Measurements from ENCODE around the gene GAMT.
A peak's percentile ranks its signal among the peaks of the same experiment; 100 is the strongest.

Gene GAMT

DNA sequence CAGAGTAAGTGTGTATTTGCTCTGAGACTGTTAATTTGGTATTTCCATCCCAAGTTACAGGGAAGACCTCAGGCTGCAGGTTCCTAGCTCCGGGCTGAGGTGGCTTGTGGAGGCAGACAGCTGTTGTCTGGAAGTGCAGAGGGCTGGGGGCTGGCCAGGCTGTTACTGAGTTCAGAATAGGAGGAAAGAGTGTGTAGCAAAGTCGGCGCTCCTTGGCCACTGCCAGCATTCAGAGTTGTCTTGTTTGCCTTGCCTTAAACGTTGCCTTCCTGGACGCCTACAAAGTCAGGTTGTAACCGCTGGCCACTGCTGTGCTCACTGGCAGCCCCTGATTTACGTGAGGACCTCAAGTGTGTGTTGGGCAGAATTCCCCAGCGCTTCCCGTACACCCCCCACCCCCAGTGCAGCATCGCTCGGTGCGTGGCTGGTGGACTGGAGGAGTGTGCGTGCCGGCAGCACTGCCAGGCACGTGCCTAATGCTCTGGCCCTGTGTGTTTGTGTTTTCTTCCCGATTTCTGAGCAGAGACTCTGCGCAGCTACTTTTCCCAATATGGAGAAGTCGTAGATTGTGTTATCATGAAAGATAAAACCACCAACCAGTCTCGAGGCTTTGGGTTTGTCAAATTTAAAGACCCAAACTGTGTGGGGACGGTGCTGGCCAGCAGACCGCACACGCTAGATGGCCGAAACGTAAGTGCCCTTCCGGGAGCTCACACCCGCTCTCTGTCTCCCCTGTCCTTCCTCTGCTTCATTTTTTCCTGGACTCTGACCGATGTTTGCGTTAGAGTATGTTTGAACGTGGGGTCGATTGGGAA, 16.5 kb upstream of the GAMT start:
- DNase-seq, result no peak

DNA sequence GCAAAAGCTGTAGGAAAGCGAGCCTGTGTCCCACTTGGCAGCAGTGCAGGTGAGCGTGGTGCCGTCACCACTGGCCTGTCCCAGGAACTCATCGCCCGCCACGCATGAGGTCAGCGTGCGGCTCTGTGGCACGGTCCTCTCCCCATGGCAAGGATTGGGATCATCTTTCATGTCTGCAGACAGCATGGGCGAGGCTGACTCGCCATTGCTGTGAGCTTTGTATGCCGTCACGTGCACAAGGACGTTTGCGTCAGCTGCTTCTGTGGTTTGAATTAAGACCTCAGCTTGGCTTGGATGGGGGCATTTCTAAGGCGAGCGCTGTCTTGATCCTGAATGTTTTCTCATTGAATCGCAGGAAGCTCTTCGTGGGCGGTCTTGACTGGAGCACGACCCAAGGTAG, 15.8 kb upstream of the GAMT start:
- no peak for DNase-seq

DNA sequence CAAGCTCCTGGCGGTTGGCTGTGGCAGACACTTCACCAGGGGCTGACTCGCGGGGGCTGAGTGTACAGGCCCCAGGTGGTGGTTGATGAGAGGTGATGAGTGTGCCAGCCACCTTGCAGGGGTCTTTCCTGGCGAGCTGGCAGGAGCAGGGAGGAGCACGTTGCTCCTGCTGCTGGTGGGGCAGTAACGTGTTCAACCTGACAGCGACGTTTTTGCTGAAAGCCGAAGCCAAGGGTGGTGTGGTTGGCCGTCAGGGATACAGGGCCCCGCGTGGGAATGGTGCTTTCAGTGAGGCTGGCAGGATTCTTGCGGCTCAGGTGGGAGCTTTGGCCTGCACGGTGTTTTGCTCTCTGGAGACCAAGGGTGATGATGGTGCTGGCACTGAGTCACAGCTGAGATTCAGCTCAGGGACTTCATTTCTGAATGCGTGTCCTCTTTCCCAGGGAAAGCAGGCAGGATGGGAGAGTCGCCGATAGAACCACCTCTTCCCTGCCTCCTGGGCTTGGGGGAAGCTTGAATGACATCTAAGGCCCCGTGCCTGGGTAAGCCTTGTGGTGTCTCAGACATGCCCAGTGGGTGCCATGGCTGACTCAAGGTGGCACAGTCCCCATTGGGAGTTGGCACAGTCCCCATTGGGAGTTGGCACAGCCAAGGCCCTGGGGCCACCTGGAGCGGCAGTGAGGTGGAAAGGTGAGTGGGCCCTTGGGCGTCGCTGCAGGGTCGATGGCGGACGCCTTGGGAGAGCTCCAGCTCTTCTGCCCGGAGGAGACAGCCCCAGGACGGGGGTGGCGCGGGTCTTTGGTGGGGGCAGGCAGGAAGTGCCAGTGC, 14.9 kb upstream of the GAMT start:
- DNase-seq, result no peak

DNA sequence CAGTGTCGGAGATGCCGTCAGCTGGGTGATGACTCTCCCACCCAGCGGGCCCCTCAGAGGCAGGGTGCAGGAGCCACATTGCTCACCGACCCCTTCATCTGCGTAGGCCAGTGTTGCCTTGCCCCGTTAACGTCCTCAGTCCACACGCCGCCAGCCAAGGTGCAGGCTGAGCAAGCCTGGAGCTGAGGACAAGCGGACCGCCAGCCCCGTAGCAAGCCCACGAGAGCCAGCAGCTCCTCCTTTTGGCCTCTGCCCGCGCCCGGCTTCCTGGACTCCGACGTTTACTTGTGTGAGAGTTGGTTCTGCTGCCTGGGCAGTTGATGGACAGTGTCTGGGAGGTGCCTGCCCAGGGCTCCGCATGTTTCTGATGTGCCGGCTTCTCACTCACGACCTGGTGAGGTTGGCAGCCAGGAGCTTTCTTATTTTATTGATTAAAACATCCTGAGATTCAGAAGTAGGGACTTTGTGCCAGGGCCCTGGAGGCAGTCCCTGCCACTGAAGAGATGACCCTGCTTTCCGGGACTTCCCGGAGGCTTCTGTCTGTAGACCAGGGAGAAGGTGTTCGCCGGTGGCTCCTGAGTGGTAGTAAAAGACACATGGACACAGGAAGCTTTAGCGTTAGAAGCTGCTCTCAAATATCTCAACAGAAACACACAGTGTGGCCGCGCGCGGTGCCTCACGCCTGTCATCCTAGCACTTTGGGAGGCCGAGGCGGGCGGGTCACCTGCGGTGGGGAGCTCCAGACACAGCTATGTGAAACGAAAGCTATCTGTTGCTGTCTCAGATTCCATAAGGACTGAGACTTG, 11.9 kb upstream of the GAMT start:
- no peak for DNase-seq

DNA sequence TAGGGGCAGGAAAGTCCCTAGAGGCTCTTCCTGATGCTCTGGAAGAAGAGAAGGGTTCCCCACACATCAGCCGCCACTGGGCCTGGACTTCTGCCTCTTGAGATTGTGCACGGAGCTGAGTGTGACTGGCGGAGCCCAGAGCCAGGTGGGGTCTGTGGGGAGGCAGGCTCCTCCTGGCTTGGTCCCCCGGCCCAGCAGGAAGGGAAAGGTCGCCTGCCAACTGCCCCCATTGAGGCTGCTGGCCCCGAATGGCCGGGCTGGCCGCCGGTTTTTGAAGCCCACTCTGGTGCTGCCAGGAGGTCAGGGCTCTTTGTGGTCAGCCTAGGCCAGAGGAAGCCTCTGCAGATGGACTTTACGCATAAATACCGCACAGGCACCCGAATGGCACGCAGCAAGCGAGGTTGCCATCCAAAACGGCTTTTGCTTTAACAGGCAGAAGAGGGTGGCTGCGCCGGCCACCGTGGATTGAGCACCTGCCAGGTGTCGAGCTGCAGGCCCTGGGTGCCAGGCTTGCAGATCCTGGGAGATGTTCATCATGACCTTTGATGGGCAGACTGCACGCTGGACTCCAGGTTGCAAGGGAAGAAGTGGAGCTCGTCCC, 11.1 kb upstream of the GAMT start:
- DNase-seq, result no peak

DNA sequence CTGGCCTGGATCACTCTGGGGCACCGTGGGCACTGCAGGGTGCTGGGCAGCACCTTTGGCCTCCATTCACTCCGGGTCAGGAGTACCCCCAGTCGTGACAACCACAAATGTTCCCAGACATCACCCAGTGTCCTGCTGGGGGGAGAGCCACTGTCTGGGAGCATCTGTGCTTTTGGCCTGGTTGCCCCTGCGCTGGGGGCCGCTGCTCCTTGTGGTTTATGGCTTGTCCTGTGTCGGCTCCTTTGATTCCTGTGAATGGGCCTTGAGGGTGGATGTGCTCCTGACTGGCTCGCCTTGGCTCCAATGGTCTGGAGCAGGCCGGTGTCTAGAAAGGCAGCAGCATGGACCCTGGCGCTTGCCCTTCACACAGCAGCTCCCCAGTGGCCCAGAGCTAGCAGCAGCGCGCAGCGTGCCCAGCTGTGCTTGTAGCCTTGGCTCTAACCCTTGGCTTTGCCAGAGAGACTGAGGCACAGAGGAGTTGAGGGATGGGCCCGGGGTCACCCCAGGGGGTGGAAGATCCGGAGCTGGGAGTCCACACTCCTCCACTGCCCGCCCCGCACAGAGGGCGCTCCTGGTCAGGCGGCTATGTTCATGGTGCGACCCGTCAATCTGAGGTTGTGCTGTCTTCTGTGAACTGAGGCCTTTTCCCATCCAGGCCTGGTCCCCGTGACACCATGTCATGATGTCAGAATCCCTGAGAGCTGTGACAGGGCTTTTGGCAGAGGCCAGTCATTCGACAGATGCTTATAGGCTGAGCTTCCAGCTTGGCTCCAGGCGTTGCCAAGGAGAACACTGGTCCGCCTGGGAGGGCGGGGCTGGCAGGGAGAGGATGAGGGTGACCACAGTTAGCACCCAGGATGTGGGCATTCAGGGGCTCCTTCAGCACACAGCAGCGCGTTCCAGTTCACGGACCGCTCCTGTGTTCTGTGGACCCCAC, 10.2 kb upstream of the GAMT start:
- DNase-seq, result no peak

DNA sequence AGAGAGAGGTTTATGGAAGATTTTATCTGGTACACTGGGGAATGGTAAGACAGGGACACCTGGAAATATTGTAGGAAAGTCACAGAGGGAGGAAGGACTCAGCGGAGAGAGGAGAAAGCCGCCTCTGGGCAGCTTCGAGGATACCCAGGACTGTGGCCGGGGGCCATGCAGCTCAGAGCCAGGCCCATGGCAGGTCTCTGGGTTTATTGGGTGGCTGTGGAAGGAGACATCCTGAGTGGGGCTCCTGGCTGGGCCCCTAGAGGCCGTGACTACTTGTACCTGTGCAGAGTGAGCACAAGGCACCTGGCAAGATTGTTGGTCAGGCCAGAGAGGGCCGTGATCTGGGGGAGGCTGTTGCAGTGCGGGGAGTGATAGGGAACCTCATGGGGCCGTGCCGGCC, 9.4 kb upstream of the GAMT start:
- no peak for DNase-seq

DNA sequence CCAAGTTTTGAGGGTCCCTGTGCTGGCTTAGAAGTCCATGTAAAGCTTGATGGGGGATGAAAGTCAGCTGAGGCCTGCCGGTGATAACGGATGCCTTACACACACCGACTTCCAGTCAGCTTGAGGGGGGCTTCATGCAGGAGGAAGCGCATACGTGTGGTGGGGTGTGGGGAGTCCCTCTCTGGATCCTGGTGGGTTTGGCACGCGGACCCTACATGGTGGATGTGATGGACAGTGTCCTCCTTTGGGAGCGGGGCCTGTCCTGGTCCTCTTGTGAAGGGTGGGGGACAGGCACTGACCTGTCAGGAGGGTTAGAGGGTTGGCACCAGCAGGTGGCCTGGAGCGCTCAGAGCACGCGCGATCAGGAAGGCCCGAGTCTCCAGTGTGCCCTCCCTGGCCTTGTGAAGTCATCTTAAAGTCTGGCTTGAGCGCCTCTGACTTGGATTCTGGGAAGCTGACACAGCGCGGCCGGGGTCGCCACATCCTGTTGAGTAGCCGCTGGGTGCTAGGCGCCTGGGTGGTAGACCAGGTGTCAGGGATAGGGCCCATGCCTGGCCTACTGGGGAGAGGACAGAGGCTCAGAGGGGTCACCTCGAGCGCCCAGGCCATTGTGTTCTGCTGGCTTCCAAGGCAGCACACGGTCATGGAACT, 8.9 kb upstream of the GAMT start:
- DNase-seq, result peak; percentile 18 to 35 (median 19)

DNA sequence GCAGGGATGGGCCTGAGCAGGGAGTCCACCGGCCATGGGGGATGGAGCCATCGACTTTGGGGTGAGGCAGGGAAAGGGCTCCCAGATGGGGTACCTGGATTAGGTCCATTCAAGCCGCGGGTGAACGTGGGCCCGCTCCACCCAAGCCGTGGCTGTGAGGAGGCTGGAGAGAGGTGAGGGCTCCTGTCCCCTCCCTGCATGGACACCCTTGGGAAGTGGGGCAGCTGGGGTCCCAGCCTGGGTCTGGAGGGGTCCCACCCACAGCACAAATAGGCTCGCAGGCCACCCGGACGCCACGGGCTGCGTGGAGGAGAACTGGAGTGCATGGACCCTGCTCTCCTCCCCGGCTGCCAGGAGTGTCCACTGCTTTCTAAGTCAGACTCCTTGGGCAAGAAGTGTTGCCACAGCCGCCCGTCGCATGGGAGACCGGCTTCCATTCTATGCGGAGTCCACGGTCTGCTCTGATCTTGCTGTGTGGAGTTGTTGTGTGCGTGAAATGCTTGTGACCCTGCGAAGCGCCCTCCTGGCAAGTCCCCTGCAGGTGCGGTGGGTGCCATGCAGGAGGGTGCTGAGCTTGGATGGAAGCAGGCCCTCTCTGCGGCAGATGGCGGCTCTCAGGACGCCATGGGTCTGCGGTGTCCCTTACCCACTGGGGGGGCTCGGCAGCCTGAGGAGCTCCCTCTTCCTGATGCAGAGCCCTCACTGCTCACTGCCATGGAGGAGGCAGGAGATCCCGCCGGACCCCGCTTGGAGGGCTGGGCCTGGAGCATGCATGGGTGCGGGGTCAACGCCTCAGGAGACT, 8.1 kb upstream of the GAMT start:
- no peak for DNase-seq

DNA sequence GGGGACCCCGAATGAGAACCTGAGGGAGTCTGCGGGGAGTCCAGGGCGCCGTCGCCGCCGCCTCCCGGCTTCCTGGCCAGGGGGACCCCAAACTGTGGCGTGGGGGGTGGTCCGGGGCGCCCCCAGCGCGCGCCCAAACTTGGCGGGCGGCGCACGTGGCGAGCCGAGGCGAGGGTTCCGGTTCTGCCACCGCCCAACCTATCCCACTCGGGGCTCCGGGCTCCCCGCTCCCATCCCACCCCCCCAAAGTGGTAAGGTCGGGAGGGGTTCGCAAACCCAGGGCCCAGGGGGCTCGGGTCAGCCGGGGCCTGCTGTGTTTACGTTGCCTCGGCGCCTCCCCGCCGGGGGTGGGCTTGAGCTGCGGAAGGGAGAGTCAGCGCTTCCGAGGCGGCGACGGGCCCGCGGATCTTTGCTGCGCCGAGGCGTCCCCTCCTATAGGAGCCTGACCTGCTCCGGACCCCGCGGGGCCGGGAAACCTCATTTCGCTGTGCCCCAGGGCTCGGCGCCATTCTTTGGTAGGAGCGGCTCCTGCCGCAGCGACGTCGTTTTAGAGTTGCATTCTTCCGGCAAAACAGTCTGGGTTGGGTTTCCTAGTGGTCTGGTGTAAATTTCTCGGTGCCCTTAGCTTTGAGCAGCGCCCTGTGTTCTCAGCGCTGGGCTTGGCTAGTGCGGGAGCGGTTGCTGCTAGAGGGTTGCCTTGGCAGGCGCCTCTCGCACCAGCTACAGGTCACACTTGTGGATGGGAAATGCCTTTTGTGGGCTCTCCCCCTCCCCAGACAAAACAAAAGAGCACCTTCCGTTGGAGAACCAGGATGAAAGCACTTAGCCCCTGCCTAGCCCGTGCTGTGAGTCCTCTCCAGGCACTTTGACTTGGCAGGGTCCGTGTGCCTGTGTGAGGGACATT, 7.2 kb upstream of the GAMT start:
- peak; percentile 52 to 80 (median 62) for DNase-seq

DNA sequence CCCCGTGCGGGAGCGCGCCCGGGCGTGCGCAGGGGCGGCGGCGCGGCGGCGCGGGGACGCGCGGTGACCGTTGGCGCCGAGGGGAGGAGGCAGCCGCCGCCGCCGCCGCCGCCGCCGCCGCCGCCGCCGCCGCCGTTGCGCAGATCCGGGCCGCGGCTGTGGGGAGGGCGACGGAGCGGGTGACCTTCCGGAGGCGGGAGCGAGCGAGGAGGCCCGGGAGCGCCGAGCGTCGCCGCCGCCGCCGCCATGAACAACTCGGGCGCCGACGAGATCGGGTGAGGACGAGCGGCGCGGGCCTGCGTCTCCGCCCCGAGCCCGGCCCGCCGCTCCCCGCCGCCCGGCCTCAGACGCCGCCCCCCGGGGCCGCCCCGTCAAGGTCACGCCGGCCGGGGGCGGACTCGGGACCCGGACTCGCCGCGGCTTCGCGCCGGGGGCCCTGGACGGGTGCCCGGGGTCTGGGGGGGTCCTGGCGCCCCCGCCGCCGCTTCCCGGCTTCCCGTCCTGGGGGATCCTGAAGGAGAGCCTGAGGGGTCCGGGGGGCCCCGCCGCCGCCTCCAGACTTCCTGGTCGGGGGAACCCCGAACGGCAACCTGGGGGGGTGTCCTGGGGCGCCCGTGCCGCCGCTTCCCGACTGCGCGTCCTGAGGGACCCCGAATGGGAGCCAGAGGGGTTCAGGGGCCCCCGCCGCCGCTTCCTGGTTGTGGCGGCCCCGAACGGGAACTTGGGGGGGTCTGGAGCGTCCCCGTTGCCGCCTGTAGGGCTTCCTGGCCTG, 6.4 kb upstream of the GAMT start, which contains the start of gene DAZAP1:
DAZAP1 (plus strand) TSS at position 59 of the 772 bp plus-strand sequence; CDS start at position 247, 188 bp downstream.
- DNase-seq, result peak; percentile 71 to 89 (median 71)

DNA sequence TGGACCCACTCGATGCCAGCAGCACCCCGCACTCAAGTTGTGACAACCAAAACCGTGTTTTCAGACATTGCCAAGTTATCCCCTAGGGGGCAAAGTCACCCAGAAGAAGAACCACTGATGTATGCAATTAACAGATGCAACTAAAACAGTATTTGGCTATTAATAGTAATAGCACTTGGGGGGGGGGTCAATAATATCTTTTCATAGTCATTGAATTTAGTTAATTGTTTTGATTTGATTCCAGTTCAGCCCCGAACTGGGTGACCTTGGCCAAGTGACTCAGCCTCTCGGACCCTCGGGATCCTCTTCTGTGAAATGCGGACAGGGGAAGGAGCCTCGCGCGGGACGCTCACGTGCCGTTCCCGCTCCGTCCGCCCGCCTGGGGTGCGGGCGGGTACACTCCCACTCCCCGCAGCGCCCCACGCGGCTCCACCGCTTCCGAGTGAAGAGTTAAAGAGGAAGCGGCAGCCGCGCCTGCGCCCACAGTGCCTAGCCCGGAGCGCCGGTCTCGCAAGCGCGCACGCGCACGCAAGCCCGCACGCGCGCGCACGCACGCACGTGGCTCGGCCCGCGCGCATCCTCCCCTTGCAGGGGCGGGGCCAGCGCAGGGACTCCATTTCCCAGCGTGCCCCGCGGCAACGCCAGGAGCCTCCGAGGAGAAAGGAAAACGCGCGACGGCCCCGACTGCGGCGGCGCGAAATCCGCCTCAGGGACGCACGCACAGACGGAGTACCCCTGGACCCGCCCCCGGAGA, 5.6 kb upstream of the GAMT start:
- DNase-seq, result peak; percentile 100

DNA sequence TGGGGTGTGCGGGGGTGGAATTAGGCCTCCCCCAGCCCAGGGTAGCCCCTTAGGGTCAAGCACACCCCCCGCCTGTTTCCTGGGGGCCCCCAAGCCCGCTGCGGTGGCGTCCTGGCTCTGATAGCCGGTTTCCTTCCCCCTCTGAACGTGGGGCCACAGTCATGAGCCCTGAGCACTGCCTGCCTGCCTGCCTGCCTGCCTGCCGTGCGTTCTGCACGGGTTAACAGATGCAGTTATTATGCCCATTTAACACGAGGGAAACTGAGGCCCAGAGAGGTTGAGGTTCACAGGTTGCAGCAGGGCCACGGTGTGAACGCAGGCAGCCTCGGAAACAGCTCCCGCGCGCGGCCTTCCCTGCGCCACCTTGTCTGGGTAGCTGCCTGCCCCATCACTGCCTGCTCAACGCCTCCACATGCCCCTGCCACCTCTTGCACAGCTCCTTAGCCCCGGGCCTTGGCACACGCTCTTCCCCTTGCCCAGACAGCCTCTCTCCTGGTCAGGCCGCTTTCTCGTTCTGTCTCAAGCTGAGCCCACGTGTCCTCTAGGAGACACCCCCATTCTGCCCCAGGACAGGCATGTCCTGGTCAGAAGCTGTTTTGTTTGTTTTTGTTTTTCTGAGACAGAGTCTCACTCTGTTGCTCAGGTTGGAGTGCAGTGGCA, 1.2 kb upstream of the GAMT start:
- no peak for DNase-seq

DNA sequence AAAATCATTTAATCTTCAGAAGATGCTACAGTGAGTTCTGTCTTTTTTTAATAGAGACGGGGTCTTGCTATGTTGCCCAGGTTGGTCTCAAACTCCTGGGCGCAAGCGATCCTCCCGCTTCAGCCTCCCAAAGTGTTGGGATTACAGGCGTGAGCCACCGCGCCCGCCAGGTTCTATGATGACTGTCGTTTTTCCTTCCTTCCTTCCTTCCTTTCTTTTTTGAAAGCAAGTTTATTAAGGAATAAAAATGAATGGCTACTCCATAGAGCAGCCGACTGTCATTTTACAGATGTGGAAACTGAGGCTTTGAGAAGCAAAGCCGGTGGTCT, 511 bp upstream of the GAMT start:
- no peak for DNase-seq

DNA sequence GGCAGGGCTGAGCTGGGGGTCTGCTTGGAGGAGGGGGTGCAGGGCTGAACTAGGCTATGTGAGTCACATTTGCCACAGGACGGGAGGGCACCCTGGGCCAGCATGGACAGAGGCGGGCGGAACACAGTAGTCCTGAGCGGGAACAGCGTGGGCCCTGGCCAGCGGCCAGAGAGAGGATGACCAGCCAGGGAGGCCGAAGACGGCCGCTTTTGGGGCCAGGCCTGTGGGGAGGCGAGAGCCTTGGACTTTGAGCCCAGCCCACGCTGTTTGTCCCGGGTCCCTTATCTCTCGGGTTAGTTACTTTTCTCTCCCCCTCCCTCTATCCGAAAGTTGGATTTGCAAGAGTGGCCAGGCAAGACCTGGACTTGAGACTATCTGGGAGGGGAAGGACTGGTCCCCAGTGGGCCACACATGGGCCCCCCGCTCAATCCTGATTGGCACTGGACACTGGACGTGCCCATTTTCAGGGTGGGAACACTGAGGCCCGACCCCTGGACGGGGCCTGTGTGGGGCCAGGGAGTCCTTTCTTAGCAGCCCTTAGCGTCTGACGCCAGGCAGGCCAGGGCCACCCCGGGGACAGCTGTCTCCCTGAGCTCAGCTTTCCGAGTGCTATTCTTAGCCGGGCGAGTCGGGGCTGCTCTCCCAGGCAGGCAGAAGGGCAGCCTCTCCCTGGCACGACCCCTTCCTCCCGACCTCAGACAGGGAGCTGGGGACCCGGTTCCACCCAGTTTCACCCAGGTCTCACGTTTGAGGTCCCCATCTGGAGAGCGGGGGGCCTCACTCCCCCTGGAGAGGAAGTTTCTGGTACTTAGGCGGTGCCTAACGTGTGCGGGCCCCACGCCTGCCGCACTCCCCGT, 833 bp downstream of the GAMT start:
- DNase-seq, result peak in 2 of 3 donors; percentile 22 to 41

DNA sequence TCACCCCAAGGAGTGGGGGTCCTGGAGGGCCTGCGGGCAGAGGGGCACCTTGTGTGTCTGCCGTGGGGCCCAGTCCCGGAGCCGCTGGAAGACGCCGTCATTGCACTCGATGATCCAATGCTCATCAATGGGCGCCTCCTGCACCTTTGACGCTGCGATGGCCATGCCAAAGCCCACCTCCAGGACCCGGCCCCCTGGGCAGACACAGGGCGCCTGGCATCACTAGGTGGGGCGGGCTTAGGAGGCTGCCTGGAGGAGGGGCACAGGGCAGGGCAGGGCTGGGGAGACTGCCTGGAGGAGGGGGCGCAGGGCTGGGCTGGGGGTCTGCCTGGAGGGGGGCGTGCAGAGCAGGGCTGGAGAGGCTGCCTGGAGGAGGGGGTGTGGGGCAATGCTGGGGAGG, 1.6 kb downstream of the GAMT start:
- DNase-seq, result no peak

Data from suppressor macrophage treated with lipopolysaccharide for 1 hour (primary cell).